GM23338 (cell line): ENCODE measurements around the gene TCERG1. TPM values are rescaled to one million over a fixed set of nuclear protein-coding genes. Genes with fewer than 3 reads are reported as not detected.

Experiments used
- ATAC-seq: fragments of 200-7000 bp; cut with Tn5 transposase; 3 replicates; pipeline ENCODE4 v1.9.1; 2020
- DNase-seq: peaks from one replicate; pipeline ENCODE4 v3.0.0-alpha.2; 2015; ENCODE audit warnings: low spot score
- H2AFZ ChIP-seq: fragments of 200-600 bp; sonication (generic); 2 replicates; pipeline ENCODE4 v1.8.0; 2016; ENCODE audit warnings: antibody characterized with exemption, mild to moderate bottlenecking, moderate library complexity
- H3F3A ChIP-seq: fragments of 200-600 bp; sonication (generic); replicated peaks from 2 replicates; pipeline ENCODE4 v1.8.0; 2017; ENCODE audit warnings: antibody characterized with exemption, mixed run types, low read depth
- H3K27ac ChIP-seq: fragments of 200-600 bp; sonication (generic); 2 replicates; pipeline ENCODE4 v1.6.1; 2016; ENCODE audit warnings: low read depth
- H3K27me3 ChIP-seq: fragments of 200-600 bp; sonication (generic); 2 replicates; pipeline ENCODE4 v1.8.0; 2016; ENCODE audit warnings: mild to moderate bottlenecking, mixed run types, moderate library complexity; ENCODE audit not compliant: insufficient read depth
- H3K36me3 ChIP-seq: fragments of 200-600 bp; sonication (generic); 2 replicates; pipeline ENCODE4 v1.8.0; 2016; ENCODE audit warnings: mild to moderate bottlenecking; ENCODE audit not compliant: insufficient read depth
- H3K4me1 ChIP-seq: fragments of 200-600 bp; sonication (generic); 2 replicates; pipeline ENCODE4 v1.8.0; 2016; ENCODE audit warnings: mild to moderate bottlenecking, moderate library complexity; ENCODE audit not compliant: insufficient read depth
- H3K4me2 ChIP-seq: fragments of 200-600 bp; sonication (generic); 2 replicates; pipeline ENCODE4 v1.7.1; 2017; ENCODE audit warnings: mixed run types
- H3K4me3 ChIP-seq: fragments of 200-600 bp; sonication (generic); 2 replicates; pipeline ENCODE4 v1.6.1; 2016; ENCODE audit warnings: mixed run types
- H3K79me2 ChIP-seq: fragments of 200-600 bp; sonication (generic); replicated peaks from 2 replicates; pipeline ENCODE4 v1.8.0; 2017; ENCODE audit warnings: mild to moderate bottlenecking; ENCODE audit not compliant: insufficient read depth
- H3K9me2 ChIP-seq: fragments of 200-600 bp; sonication (generic); 2 replicates; pipeline ENCODE4 v1.8.0; 2017; ENCODE audit not compliant: insufficient read depth
- H4K20me1 ChIP-seq: fragments of 200-600 bp; sonication (generic); replicated peaks from 2 replicates; pipeline ENCODE4 v1.8.0; 2017; ENCODE audit warnings: mild to moderate bottlenecking; ENCODE audit not compliant: insufficient read depth
- H3K27ac Mint-ChIP-seq: 2 replicates; pipeline ENCODE4 v1.8.0; 2020; ENCODE audit warnings: inconsistent platforms, mild to moderate bottlenecking, moderate library complexity, mixed read lengths
- H3K27me3 Mint-ChIP-seq: 3 replicates; pipeline ENCODE4 v1.8.0; 2022; ENCODE audit warnings: low read depth, mild to moderate bottlenecking, moderate library complexity, mixed read lengths, inconsistent platforms; ENCODE audit not compliant: insufficient read depth, poor library complexity
- H3K36me3 Mint-ChIP-seq: 3 replicates; pipeline ENCODE4 v1.8.0; 2021; ENCODE audit warnings: low read depth, mild to moderate bottlenecking, inconsistent platforms, moderate library complexity, mixed read lengths
- H3K4me1 Mint-ChIP-seq: 3 replicates; pipeline ENCODE4 v1.8.0; 2020; ENCODE audit warnings: mild to moderate bottlenecking, inconsistent platforms, mixed read lengths
- H3K4me3 Mint-ChIP-seq: 3 replicates; pipeline ENCODE4 v1.8.0; 2021; ENCODE audit warnings: moderate library complexity, mild to moderate bottlenecking, inconsistent platforms, mixed read lengths
- H3K9me3 Mint-ChIP-seq: 3 replicates; pipeline ENCODE4 v1.8.0; 2020; ENCODE audit warnings: moderate library complexity, mild to moderate bottlenecking, inconsistent platforms, mixed read lengths
- CREB1 ChIP-seq: fragments of 250-450 bp; sonication (Bioruptor Pico); IDR thresholded peaks from 2 replicates; pipeline ENCODE4 v1.5.0; 2020; ENCODE audit warnings: low read depth, mild to moderate bottlenecking, moderate library complexity
- ETS1 ChIP-seq: IDR thresholded peaks from 2 replicates; pipeline ENCODE4 v1.6.1; 2016; ENCODE audit warnings: antibody characterized with exemption
- EZH2 ChIP-seq: fragments of 200-600 bp; sonication (generic); IDR thresholded peaks from one replicate; pipeline ENCODE4 v1.8.0; 2017; ENCODE audit warnings: antibody characterized with exemption, mild to moderate bottlenecking, low read depth; ENCODE audit not compliant: unreplicated experiment
- EZH2phosphoT487 ChIP-seq: fragments of 200-600 bp; sonication (generic); IDR thresholded peaks from one replicate; pipeline ENCODE4 v1.8.1; 2018; ENCODE audit warnings: antibody characterized with exemption; ENCODE audit not compliant: unreplicated experiment
- JUNB ChIP-seq: IDR thresholded peaks from one replicate; pipeline ENCODE4 v1.6.1; 2016; ENCODE audit warnings: antibody characterized with exemption; ENCODE audit not compliant: unreplicated experiment
- NANOG ChIP-seq: IDR thresholded peaks from 2 replicates; pipeline ENCODE4 v1.6.1; 2016; ENCODE audit warnings: antibody characterized with exemption, borderline replicate concordance
- POLR2AphosphoS5 ChIP-seq: IDR thresholded peaks from 2 replicates; pipeline ENCODE4 v1.6.1; 2016; ENCODE audit warnings: antibody characterized with exemption, low read depth
- STAT1 ChIP-seq: IDR thresholded peaks from one replicate; pipeline ENCODE4 v1.6.1; 2016; ENCODE audit warnings: antibody characterized with exemption; ENCODE audit not compliant: unreplicated experiment
- ZNF114 ChIP-seq: fragments of 250-450 bp; sonication (Bioruptor Pico); IDR thresholded peaks from 2 replicates; pipeline ENCODE4 v1.5.0; 2020; ENCODE audit warnings: mild to moderate bottlenecking, moderate library complexity
- ZNF331 ChIP-seq: fragments of 250-450 bp; sonication (Bioruptor Pico); IDR thresholded peaks from 2 replicates; pipeline ENCODE4 v1.5.0; 2020; ENCODE audit warnings: low read depth, mild to moderate bottlenecking, moderate library complexity
- polyA plus RNA-seq: library from polyadenylated mRNA; unstranded; fragments of >200 nt; fragmentation: Nextera tagmentation; extraction: Ambion mirVana; gene quantifications from 2 replicates; pipeline ENCODE4 v1.2.1, GENCODE V29; 2016
- total RNA-seq: library from RNA; depleted of rRNA; stranded (reverse); fragments of >200 nt; shearing (Covaris generic); gene quantifications from 2 replicates; pipeline ENCODE4 v1.2.3, GENCODE V29; 2014
- TF ChIP-seq, protein P1 (sequence below): fragments of 250-450 bp; sonication (Bioruptor Pico); IDR thresholded peaks from 2 replicates; pipeline ENCODE4 v1.5.0; 2020; ENCODE audit warnings: mild to moderate bottlenecking, moderate library complexity
- TF ChIP-seq, protein P2 (sequence below), 2 experiments: fragments of 200-600 bp in 1 of 2; sonication (generic) in 1 of 2; conservative IDR thresholded peaks; 2 replicates each; pipeline versions ENCODE4 v1.5.1 to v1.6.1; 2016 to 2017; ENCODE audit warnings: antibody characterized with exemption in 2 of 2, low read depth in 2 of 2, mild to moderate bottlenecking in 2 of 2, moderate library complexity in 1 of 2
- TF ChIP-seq, protein P3 (sequence below): IDR thresholded peaks from one replicate; pipeline ENCODE4 v1.6.1; 2018; ENCODE audit warnings: antibody characterized with exemption; ENCODE audit not compliant: unreplicated experiment

The TCERG1 gene
- total and polyA plus RNA-seq, 2 experiments from 2014 or later: 127 to 178 TPM

DNA sequence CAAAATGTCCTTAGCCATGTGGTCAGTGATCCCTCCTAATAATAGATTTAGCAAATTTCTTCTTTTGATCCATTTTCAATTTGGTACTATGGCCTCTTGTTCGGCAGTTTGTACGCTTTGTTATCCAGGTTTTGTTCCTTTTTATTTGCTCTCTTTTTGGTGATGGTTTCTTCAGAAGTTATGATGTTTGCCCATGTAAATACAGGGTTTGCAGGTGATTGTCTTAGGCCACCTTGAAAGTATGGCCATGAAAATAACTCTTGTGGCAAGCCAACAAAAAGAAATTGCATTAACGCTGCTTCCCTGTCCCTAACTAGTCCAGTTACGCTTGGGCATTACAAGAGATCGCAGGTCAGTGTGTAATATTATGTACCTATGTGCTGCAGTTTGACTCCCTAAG is 60.3 kb downstream of the TCERG1 start:
- no peak overlapping the region for H3K4me3 ChIP-seq
- Mint-ChIP-seq H3K4me1 (no peaks in the 10 kb centered on the region), H3K4me3 (no peak overlapping the region), H3K27ac (no peak overlapping the region), H3K9me3 (no peaks in the 10 kb centered on the region), H3K36me3 (peaks cover 69% of the 10 kb centered on the region), H3K27me3 (peaks cover 2% of the 10 kb centered on the region)
- peaks cover 54% of the 10 kb centered on the region for H3K36me3 ChIP-seq
- TF ChIP-seq ZNF114 (CRISPR knock-in tag): no peak
- no peak for TF ChIP-seq STAT1
- TF ChIP-seq, protein P1, sequence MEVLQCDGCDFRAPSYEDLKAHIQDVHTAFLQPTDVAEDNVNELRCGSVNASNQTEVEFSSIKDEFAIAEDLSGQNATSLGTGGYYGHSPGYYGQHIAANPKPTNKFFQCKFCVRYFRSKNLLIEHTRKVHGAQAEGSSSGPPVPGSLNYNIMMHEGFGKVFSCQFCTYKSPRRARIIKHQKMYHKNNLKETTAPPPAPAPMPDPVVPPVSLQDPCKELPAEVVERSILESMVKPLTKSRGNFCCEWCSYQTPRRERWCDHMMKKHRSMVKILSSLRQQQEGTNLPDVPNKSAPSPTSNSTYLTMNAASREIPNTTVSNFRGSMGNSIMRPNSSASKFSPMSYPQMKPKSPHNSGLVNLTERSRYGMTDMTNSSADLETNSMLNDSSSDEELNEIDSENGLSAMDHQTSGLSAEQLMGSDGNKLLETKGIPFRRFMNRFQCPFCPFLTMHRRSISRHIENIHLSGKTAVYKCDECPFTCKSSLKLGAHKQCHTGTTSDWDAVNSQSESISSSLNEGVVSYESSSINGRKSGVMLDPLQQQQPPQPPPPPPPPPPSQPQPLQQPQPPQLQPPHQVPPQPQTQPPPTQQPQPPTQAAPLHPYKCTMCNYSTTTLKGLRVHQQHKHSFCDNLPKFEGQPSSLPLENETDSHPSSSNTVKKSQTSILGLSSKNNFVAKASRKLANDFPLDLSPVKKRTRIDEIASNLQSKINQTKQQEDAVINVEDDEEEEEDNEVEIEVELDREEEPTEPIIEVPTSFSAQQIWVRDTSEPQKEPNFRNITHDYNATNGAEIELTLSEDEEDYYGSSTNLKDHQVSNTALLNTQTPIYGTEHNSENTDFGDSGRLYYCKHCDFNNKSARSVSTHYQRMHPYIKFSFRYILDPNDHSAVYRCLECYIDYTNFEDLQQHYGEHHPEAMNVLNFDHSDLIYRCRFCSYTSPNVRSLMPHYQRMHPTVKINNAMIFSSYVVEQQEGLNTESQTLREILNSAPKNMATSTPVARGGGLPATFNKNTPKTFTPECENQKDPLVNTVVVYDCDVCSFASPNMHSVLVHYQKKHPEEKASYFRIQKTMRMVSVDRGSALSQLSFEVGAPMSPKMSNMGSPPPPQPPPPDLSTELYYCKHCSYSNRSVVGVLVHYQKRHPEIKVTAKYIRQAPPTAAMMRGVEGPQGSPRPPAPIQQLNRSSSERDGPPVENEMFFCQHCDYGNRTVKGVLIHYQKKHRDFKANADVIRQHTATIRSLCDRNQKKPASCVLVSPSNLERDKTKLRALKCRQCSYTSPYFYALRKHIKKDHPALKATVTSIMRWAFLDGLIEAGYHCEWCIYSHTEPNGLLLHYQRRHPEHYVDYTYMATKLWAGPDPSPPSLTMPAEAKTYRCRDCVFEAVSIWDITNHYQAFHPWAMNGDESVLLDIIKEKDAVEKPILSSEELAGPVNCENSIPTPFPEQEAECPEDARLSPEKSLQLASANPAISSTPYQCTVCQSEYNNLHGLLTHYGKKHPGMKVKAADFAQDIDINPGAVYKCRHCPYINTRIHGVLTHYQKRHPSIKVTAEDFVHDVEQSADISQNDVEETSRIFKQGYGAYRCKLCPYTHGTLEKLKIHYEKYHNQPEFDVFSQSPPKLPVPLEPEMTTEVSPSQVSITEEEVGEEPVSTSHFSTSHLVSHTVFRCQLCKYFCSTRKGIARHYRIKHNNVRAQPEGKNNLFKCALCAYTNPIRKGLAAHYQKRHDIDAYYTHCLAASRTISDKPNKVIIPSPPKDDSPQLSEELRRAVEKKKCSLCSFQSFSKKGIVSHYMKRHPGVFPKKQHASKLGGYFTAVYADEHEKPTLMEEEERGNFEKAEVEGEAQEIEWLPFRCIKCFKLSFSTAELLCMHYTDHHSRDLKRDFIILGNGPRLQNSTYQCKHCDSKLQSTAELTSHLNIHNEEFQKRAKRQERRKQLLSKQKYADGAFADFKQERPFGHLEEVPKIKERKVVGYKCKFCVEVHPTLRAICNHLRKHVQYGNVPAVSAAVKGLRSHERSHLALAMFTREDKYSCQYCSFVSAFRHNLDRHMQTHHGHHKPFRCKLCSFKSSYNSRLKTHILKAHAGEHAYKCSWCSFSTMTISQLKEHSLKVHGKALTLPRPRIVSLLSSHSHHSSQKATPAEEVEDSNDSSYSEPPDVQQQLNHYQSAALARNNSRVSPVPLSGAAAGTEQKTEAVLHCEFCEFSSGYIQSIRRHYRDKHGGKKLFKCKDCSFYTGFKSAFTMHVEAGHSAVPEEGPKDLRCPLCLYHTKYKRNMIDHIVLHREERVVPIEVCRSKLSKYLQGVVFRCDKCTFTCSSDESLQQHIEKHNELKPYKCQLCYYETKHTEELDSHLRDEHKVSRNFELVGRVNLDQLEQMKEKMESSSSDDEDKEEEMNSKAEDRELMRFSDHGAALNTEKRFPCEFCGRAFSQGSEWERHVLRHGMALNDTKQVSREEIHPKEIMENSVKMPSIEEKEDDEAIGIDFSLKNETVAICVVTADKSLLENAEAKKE (CRISPR knock-in tag): no peak
- no peak for TF ChIP-seq CREB1 (CRISPR knock-in tag)
- no peak for TF ChIP-seq NANOG
- TF ChIP-seq ETS1: no peak
- no peak for TF ChIP-seq EZH2
- TF ChIP-seq, protein P2, sequence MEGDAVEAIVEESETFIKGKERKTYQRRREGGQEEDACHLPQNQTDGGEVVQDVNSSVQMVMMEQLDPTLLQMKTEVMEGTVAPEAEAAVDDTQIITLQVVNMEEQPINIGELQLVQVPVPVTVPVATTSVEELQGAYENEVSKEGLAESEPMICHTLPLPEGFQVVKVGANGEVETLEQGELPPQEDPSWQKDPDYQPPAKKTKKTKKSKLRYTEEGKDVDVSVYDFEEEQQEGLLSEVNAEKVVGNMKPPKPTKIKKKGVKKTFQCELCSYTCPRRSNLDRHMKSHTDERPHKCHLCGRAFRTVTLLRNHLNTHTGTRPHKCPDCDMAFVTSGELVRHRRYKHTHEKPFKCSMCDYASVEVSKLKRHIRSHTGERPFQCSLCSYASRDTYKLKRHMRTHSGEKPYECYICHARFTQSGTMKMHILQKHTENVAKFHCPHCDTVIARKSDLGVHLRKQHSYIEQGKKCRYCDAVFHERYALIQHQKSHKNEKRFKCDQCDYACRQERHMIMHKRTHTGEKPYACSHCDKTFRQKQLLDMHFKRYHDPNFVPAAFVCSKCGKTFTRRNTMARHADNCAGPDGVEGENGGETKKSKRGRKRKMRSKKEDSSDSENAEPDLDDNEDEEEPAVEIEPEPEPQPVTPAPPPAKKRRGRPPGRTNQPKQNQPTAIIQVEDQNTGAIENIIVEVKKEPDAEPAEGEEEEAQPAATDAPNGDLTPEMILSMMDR (conservative IDR thresholded peaks at IDR 0.05; ENCODE audit: low read depth in 2 of 2): no peak
- TF ChIP-seq EZH2phosphoT487: no peak
- TF ChIP-seq JUNB: no peak
- TF ChIP-seq POLR2AphosphoS5: no peak
- TF ChIP-seq ZNF331 (CRISPR knock-in tag): no peak
- TF ChIP-seq, protein P3, sequence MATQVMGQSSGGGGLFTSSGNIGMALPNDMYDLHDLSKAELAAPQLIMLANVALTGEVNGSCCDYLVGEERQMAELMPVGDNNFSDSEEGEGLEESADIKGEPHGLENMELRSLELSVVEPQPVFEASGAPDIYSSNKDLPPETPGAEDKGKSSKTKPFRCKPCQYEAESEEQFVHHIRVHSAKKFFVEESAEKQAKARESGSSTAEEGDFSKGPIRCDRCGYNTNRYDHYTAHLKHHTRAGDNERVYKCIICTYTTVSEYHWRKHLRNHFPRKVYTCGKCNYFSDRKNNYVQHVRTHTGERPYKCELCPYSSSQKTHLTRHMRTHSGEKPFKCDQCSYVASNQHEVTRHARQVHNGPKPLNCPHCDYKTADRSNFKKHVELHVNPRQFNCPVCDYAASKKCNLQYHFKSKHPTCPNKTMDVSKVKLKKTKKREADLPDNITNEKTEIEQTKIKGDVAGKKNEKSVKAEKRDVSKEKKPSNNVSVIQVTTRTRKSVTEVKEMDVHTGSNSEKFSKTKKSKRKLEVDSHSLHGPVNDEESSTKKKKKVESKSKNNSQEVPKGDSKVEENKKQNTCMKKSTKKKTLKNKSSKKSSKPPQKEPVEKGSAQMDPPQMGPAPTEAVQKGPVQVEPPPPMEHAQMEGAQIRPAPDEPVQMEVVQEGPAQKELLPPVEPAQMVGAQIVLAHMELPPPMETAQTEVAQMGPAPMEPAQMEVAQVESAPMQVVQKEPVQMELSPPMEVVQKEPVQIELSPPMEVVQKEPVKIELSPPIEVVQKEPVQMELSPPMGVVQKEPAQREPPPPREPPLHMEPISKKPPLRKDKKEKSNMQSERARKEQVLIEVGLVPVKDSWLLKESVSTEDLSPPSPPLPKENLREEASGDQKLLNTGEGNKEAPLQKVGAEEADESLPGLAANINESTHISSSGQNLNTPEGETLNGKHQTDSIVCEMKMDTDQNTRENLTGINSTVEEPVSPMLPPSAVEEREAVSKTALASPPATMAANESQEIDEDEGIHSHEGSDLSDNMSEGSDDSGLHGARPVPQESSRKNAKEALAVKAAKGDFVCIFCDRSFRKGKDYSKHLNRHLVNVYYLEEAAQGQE: no peak
- ATAC-seq (no peak), DNase-seq (no peak)
- no peak overlapping the region for H3K27ac ChIP-seq
- H3K27me3 ChIP-seq: no peaks in the 10 kb centered on the region
- no peaks in the 10 kb centered on the region for H3K4me1 ChIP-seq
- H3K4me2 ChIP-seq: no peak overlapping the region
- H3K9me2 ChIP-seq: no peaks in the 10 kb centered on the region
- H3F3A ChIP-seq: no peaks in the 10 kb centered on the region
- H4K20me1 ChIP-seq: no peaks in the 10 kb centered on the region
- H2AFZ ChIP-seq: no peak overlapping the region
- H3K79me2 ChIP-seq: no peaks in the 10 kb centered on the region
